Neural cell (in vitro differentiated cells): Measurements from ENCODE around the gene FOXO3. TPM values are rescaled to one million over a fixed set of nuclear protein-coding genes. Genes with fewer than 3 reads are reported as not detected.

Experiments
- H2AFZ ChIP-seq: fragments of 200-600, 300-800 bp; sonication (generic), shearing (Covaris generic); 2 replicates; pipeline ENCODE4 v1.6.0; 2014; ENCODE audit warnings: low read depth, mild to moderate bottlenecking, antibody characterized with exemption, low read length, moderate library complexity
- H3F3A ChIP-seq: fragments of 200-600 bp; shearing (Covaris generic); 2 replicates; pipeline ENCODE4 v1.6.1; 2016; ENCODE audit warnings: mild to moderate bottlenecking, moderate library complexity, mixed read lengths, antibody characterized with exemption, low read length; ENCODE audit not compliant: insufficient read depth, poor library complexity, severe bottlenecking
- H3K27ac ChIP-seq: fragments of 200-600, 300-800 bp; sonication (generic), shearing (Covaris generic); 2 replicates; pipeline ENCODE4 v1.5.1; 2014; ENCODE audit warnings: mild to moderate bottlenecking, low read length, moderate library complexity
- H3K27me3 ChIP-seq: fragments of 300-800, 200-600 bp; sonication (generic), shearing (Covaris generic); 2 replicates; pipeline ENCODE4 v1.6.0; 2014; ENCODE audit warnings: mild to moderate bottlenecking, low read depth, low read length, moderate library complexity; ENCODE audit not compliant: insufficient read depth
- H3K36me3 ChIP-seq: fragments of 300-800, 200-600 bp; sonication (generic), shearing (Covaris generic); 2 replicates; pipeline ENCODE4 v1.5.1; 2014; ENCODE audit warnings: mild to moderate bottlenecking, antibody characterized with exemption, low read length, moderate library complexity; ENCODE audit not compliant: insufficient read depth
- H3K4me2 ChIP-seq: fragments of 300-800, 200-600 bp; sonication (generic), shearing (Covaris generic); 2 replicates; pipeline ENCODE4 v1.6.0; 2014; ENCODE audit warnings: mild to moderate bottlenecking, low read length
- H3K4me3 ChIP-seq: fragments of 300-800, 200-600 bp; sonication (generic), shearing (Covaris generic); 2 replicates; pipeline ENCODE4 v1.5.1; 2014; ENCODE audit warnings: mild to moderate bottlenecking, low read length, moderate library complexity
- H3K79me2 ChIP-seq: fragments of 200-600 bp; shearing (Covaris generic); replicated peaks from 2 replicates; pipeline ENCODE4 v1.6.0; 2014; ENCODE audit warnings: mild to moderate bottlenecking, low read length, moderate library complexity; ENCODE audit not compliant: insufficient read depth
- H3K9ac ChIP-seq: fragments of 300-800, 200-600 bp; sonication (generic), shearing (Covaris generic); 2 replicates; pipeline ENCODE4 v1.6.1; 2016; ENCODE audit warnings: mild to moderate bottlenecking, low read length, mixed read lengths
- H3K9me2 ChIP-seq: fragments of 200-600 bp; shearing (Covaris generic); 2 replicates; pipeline ENCODE4 v1.6.1; 2016; ENCODE audit warnings: mild to moderate bottlenecking, low read length, mixed read lengths; ENCODE audit not compliant: insufficient read depth
- H3K9me3 ChIP-seq: fragments of 200-600, 300-800 bp; sonication (generic), shearing (Covaris generic); 2 replicates; pipeline ENCODE4 v1.6.1; 2016; ENCODE audit warnings: mild to moderate bottlenecking, mixed run types, low read length, moderate library complexity, mixed read lengths
- H4K20me1 ChIP-seq: fragments of 200-600 bp; shearing (Covaris generic); 2 replicates; pipeline ENCODE4 v1.6.1; 2016; ENCODE audit warnings: mild to moderate bottlenecking, mixed run types; ENCODE audit not compliant: insufficient read depth
- CTCF ChIP-seq: fragments of 450-650 bp; IDR thresholded peaks from 2 replicates; pipeline ENCODE4 v1.5.1; 2014; ENCODE audit warnings: antibody characterized with exemption, mild to moderate bottlenecking, moderate library complexity; ENCODE audit not compliant: poor library complexity, severe bottlenecking
- MXI1 ChIP-seq: fragments of 450-650 bp; conservative IDR thresholded peaks from 2 replicates; pipeline ENCODE4 v1.6.1; 2014; ENCODE audit warnings: antibody characterized with exemption, mild to moderate bottlenecking; ENCODE audit not compliant: poor library complexity, severe bottlenecking
- RAD21 ChIP-seq: fragments of 450-650 bp; conservative IDR thresholded peaks from 2 replicates; pipeline ENCODE4 v1.6.1; 2014; ENCODE audit warnings: antibody characterized with exemption, mild to moderate bottlenecking, moderate library complexity
- REST ChIP-seq: IDR thresholded peaks from 2 replicates; pipeline ENCODE4 v1.6.1; 2012; ENCODE audit warnings: borderline replicate concordance
- polyA plus RNA-seq: library from polyadenylated mRNA; depleted of rRNA; stranded (reverse); fragments of >200 nt; gene quantifications from 2 replicates; pipeline ENCODE4 v1.2.3, GENCODE V29; 2014

Gene FOXO3
- polyA plus RNA-seq, 1 donor from 2014 or later, result 21.3 TPM

- Histone ChIP-seq H3K9me2 (no peaks in the 10 kb centered on the region), H3K36me3 (no peaks in the 10 kb centered on the region), H2AFZ (no peak overlapping the region), H3K4me3 (no peak overlapping the region), H3K27ac (no peak overlapping the region), H3K79me2 (no peaks in the 10 kb centered on the region), H3K9me3 (no peaks in the 10 kb centered on the region), H3K4me2 (no peak overlapping the region), H3K9ac (no peak overlapping the region), H3K27me3 (no peaks in the 10 kb centered on the region), H4K20me1 (no peaks in the 10 kb centered on the region), H3F3A (no peaks in the 10 kb centered on the region)
- no peak for TF ChIP-seq CTCF
- TF ChIP-seq REST, result no peak
Measured at GRCh38 chr6:108556250-108556649, 4.5 kb upstream of the FOXO3 start.

GRCh38 chr6:108556866-108557493, 3.7 kb upstream of the FOXO3 start:
- Histone ChIP-seq H4K20me1 (peaks cover 4% of the 10 kb centered on the region), H3K4me2 (peak overlapping the region; percentile 90), H2AFZ (peak overlapping the region; percentile 94), H3F3A (no peaks in the 10 kb centered on the region), H3K9me2 (no peaks in the 10 kb centered on the region), H3K27me3 (no peaks in the 10 kb centered on the region), H3K79me2 (peaks cover 2% of the 10 kb centered on the region), H3K4me3 (peak overlapping the region; percentile 99), H3K9ac (peak overlapping the region; percentile 91), H3K36me3 (no peaks in the 10 kb centered on the region), H3K27ac (peak overlapping the region; percentile 74), H3K9me3 (no peaks in the 10 kb centered on the region)
- TF ChIP-seq RAD21 (no peak), MXI1 (no peak), CTCF (no peak), REST (no peak)
